ENCODE results near the gene ORAI2.
"Not testable (repeated sequence)": the region's sequence is repeated elsewhere in the genome, so short reads cannot be mapped to it uniquely, and the experiment has no call there.

The ORAI2 gene

DNA sequence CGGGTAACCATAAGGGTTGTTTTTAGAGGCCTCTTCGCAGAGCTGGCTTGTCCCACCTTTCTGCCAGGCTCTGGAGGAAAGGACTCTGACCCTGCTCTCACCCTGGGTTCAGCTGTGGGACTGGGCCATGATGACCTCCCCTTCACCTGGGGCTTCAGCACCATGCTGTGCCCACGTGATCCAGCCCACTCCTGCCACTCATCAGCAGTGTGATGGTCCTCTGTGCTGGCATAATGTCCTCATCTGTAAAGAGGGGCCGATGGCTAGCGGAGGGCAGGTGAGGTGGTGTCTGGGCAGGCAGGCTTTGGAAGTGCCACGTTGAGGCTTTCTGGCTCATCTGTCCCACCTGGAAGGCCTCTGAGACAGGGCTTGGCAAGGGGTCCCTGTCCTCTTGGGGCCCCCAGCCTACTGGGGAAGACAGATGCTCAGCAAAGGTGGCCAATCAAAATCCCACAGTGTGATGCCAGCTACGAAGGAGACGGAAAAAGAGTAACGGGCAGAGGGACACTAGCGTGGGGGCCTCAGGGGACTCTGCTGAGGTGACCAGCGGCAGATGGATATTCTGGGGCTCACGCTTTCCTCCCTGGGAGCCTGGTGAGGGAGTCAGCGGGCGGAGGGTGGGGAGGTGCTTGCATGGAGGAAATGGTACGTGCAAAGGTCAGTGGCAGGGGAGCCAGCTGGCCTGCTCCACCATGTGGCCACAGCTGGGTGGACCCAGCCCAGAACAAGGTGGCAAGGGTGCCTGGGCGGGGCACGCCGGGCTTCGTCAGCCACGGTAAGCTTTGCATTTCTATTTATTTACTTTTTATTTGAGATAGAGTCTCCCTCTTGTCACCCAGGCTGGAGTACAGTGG is 36.8 kb downstream of the ORAI2 start:
- no peak for DNase-seq

DNA sequence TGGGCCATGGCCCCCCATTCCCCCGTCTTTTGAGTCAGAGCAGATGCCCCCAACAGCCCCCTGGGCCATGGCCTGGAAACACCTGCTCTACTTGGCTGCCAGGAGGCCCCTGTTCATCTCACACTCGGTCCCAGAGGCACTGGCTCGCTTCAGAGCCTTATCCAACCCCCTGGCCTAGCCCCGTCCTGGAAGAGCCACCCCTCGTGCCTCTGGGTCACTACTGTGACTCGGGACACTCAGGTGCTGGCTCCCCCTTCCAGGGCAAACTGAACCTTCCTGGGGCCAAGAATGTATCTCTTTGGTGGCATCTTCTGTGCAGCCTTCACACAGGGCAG is 38.4 kb downstream of the ORAI2 start:
- no peak for DNase-seq

DNA sequence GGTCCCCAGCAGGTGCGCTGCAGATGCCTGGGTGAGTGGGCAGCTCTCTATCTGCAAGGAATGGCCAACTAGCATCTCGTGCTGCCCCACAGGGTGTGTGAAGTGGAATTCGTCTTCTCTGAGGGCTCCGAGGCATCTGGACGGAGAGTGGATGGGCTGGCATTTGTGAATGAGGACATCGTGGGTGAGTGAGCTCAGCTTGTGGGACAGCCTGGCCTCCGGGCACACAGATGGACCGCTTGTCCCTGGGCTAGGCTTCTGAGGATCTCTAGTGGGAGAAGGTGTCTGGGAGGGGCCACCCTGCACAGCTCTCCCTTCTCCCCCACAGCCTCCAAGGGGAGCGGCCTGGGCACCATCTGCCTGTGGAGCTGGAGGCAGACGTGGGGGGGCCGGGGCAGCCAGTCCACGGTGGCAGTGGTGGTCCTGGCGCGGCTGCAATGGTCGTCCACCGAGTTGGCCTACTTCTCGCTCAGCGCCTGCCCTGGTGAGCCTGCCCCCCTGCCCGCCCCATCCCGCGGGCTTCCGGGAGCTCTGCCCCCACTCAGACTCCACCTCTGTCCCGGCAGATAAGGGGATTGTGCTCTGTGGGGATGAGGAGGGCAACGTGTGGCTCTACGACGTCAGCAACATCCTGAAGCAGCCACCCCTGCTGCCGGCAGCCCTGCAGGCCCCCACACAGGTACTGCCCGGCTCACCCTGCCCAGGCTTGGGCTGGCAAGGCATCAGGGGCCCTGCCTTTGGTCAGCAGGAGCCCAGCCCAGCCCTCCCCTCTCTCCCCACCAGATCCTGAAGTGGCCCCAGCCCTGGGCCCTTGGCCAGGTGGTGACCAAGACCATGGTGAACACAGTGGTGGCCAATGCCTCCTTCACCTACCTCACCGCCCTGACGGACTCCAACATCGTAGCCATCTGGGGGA is 39.0 kb downstream of the ORAI2 start:
- no peak for DNase-seq

DNA sequence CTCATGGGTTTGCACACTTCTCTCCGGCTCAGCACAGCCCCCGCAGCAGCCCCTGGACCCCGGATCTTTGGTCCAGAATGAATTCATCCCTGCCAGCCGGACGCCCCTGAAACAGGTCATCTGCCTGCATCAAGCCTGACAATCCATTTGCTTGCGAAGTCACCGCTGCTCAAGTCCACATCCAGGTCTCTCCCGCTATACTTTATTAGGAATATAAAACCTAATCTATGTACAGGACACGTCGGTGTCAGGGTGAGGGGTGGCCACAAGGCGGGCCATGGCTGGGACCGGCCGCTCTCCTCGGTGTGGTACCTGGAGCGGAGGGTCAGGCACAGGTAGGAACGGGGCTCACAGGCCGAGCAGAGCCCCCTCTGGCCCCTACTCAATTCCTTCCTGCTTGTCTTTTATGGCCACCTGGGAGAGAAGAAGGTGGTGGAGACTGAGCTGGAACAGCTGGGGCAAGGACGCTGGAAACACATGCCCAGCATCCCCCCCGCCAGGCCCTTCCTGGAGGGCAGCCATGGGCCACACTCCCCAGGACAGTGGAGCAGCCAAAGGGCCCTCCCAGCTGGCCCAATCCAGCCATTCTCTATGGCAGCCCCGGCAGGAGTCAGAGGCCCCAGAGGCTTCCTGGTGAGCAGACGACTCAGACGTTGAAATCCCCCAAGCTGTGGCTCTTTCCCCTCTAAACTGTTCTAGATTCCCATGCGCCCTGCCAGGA is 40.1 kb downstream of the ORAI2 start:
- no peak for DNase-seq

DNA sequence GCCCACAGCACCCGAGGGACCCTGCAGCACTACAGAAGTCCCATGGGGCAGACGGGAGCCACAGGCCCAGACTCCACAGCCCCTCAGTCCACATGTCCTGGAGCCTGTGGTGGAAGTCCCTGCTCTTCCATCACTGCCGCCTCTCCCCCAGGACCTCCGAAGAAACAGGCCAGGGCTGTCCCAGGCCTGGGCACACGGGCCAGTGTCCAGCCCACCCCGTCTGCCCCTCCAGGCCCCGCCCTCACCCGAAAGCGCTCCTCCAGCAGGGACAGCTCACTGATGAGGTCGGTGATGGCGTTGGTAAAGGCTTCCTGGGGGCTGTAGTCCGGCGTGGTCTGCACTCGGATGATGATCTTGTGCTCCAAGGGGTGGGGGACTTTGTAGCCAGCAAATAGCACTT is 40.7 kb downstream of the ORAI2 start:
- not testable (repeated sequence) for DNase-seq

DNA sequence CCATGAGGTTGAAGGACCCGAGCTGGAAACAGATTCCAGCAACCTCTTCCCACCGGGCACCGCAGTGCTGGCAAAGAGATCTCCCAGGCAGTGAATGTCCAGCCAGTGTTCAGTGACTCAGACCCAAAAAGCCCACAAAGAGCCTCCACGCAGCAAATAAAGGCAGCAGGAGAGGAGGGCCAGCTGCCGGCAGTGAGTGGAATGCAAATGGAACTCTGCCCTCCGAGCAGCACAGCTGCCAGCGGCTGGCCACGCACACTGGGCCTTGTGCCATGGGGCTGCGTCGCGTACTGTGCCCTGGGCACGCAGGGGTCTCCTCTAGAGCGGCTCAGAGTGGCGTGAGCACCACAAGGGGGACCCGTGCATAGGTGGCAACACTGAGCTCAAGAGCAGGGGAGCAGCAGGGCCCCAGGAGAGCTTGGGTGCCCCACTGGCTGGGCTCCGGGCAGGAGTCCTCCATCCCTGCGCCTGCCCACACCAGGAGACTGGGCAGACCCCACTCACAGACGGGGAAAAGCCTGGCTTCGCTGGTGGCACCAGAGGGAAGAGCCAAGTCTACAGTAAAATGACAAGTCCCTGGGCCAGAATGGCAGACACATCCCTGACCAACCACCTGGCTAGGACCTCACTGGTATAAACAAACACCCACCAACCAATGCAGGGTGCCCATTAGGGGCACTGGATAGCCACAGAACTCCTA is 41.5 kb downstream of the ORAI2 start:
- not testable (repeated sequence) for DNase-seq

DNA sequence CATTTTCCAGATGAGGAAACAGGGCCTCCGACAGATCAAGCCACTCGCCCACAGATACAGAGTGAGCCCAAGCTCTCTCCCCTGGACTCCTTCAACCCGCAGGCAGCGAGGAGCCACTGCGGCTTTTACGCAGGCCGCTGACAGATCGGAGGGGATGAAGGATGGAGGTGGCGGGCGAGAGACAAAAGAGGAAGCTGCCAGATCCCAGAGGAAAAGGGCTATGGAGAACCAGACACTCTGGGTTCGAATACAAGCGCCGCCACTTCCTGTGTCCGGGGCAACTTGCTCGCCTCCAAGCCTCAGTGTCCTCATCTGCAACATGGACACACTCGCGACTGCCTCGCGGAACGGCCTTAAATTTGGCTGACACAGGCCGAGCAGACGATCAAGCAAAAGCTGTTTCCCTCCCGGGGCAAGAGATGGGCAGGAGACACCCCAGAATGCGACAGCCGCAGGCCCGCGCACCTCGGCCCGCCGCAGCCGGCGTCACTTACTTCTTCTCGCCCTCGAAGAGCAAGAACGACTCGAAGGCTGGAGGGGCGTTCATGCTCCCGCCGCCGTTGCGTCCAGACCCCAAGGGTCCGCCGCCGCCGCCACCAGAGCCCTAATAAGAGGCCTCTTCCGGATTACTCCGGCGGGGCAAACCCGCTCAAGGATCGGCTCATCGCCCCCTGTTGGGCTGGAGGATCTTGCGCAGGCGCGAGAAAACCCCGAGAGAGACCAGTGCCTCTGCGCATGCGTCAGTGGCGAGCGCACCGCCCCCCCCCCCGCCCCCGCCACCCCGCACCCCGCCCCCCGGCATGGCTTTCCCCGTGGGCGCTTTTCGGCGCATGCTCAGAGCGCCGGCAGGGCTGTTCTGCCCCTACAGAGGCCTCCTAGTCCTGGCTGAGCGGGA is 45.2 kb downstream of the ORAI2 start, which contains the start of gene POLR2J:
Gene POLR2J, minus strand, starts transcription at position 609 of the 895 bp plus-strand sequence. Its CDS starts 62 bp downstream, at position 547.
- DNase-seq = peak; percentile 97

DNA sequence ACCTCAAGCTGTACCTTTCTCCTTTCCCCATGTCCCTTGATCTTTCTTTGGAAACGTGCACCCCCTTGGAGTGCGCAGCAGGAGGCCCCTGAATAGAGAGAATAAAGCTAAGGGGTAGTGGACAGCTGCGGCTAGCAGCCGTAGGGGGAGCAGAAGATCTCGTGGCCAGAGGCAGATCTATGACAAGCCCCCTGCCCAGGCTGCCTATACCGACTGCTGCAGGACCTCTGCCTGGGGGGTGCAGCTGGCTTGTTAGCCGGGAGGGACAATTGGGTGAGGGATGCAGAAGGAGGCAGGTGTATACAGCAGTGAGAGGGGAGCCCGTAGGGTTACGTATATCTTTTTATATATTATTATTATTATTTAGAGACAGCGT is 45.8 kb downstream of the ORAI2 start:
- DNase-seq = not testable (repeated sequence)

DNA sequence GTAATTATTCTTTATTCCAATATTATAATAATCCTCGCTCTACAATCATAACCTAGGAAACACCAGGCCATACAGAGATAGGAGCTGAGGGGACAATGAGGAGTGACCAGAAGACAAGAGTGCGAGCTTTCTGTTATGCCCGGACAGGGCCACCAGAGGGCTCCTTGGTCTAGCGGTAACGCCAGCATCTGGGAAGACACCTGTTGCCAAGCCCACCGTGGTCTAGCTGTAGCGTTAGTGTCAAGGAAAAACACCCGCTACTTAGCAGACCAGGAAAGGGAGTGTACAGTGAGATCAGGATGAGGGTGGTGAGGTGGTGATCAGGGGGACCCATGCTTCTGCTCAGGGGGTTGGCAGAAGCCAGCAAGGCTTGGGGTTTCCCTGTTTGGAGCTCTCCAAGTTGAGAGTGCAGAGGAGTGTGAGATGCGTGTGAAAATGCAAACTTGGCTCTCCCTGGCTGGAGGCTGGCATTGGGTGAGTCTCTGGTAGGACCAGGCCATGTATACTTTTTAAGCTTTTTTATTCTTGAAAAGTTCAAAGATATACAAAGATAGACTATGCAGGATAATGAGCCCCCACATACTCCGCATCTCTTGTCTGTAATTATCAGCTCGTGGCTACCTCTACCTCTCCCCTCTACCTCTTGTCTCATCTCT is 46.7 kb downstream of the ORAI2 start:
- DNase-seq = peak; percentile 52

DNA sequence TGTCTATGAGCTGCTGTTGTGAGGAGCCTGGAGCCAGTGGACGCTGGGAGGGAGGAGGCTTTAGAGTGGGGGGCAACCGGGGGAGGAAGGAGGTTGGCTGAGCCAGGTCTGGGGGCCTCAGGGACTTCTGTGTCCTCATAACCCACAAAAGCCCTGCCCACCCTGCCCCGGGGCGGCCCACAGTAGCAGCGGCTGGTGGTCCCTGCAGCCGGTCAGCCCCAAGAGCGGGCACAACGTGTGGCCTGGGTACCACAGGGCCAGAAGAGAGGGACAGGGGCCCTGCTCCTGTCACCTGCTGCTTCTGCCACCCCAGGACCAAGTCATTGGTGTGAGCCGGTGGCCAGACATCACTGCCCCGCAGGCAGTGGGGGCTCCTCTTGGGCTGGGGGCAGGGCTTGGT is 48.6 kb downstream of the ORAI2 start:
- not testable (repeated sequence) for DNase-seq

DNA sequence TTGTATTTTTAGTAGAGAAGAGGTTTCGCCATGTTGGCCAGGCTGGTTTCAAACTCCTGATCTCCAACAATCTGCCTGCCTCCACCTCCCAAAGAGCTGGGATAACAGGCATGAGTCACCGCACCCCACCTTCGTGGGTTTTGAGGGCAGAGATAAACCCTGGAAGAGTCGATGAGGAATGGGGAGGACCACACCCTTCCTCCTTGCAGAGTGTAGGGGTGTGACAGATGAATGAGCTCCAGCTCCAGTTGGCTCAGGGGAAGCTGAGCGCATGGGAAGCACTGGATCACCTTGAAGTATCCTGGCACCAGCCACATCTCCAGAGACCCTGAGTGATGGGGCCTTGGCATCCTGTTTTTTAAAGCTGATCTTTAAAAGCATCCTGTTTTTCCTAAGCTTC is 50.9 kb downstream of the ORAI2 start:
- DNase-seq = not testable (repeated sequence)

DNA sequence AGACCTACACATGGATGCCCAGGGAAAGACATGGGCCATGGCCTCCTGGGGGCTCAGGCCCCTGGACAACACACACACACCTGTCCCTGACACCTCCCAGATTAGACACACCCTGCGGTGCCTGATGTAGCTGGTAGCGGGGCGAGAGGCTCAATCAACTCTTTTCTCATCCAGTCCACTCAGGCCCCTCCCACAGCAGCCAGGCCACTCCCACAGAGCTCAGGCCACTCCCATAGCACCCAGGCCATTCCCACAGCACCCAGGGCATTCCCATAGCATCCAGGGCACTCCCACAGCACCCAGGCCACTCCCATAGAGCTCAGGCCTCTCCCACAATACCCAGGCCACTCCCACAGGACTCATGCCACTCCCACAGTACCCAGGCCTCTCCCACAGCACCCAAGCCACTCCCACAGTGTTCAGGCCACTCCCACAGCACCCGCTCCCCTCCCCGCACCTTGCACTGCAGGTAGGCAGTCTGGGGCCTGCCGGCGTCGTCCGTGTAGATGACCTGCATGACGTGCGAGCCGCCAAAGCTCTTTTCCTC is 57.2 kb downstream of the ORAI2 start:
- peak; percentile 55 for DNase-seq

DNA sequence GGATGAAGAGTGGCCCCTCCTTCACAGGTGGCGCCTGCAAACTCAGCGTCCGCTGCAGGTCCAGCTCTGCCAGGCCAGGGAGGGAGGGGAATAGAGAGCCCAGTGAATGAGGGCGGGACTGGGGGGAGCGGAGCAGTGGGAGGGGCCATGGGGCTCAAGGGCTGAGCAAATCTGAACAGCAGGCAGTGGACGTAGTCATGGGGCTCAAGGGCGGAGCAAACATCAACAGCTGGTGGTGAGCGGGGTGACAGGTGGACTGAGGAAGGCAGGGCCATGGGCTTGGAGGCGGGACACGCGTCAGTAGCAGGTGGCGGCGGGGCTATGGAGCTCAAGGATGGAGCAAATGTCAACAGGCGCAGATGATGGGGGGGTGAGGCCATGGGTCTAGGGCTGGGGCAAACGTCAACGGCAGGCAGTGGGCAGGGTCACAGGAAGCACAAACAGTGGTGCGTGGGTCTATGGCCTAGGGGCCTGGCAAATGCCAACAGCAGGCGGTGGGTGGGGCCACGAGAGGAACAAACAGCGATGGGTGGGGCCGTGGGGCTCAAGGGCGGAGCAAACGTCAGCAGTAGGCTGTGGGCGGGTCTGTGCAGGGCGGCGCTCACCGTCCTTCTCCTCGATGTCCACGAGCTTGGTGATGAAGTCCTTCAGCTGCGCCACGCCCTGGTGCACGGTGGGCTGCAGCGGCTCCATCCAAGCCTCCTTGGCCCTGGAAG is 60.0 kb downstream of the ORAI2 start:
- DNase-seq = not testable (repeated sequence)

DNA sequence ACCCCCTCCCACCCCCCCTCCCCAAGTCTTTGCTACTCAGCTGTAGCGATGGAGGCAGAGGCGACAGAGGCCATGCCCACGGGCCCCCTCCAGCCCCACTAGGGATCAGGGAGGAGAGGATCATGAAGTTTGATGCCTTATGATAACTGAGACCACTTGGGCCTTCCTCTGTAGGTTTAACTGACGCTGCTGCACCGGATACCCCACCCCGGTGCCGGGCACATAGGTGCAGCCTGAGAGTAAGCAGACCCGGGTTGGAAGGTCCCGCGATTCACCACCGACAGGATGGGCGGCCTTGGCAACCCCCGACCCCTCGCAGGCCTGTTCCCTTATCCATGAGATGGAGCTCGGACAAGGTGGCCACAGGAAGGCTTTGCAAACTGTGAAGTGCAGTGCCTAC is 60.7 kb downstream of the ORAI2 start:
- DNase-seq = peak; percentile 40

DNA sequence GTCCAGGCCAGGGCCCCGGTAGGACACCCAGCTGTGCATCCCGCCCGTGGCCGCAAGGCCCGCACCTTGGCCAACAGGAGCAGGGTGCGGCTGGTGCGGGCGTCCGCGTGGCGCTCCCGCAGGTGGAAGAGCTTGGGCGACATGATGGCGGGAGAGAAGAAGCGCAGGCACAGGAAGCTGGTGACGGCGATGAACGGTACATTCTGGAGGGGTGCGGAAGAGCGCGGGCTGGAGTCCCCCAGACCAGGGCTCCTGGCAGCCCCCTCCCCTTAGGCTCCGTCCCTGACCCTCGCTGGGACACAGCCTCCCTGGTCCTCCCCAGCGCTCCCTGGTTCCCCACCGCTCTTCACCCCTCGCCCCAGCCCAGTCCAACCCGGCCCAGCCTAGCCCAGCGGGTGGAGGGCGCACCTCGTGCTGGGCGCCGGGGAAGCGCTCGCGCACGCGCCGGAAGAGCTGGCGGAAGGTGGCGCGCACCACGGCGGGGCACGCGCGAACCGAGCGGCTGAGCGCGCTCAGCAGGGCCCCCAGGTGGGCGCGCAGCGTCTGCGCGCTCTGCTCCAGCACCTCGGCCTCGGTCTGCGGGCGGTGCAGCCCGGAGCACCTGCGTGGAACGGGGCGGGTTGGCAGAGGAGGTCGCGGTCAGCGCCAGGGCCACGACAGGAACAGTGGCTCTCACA is 61.2 kb downstream of the ORAI2 start:
- not testable (repeated sequence) for DNase-seq

DNA sequence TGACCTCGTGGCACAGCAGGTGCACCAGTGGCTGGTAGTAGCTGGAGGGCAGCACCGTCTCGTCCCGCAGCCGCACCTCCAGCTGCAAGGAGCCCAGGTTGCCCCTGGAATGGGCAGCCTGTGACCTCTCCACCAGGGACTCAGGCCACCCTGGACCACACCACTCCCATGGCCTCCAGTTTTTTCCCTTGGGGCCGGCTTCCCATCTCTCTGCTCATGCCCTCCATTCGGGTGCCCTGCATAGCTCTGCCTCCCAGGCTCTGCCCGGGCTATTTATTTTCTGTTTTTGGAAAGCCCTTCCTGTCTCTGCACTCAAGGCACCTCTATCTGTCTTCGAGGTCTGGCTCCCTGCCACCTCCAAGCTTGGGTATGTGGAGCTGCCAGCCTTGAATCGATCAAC is 63.5 kb downstream of the ORAI2 start:
- not testable (repeated sequence) for DNase-seq

DNA sequence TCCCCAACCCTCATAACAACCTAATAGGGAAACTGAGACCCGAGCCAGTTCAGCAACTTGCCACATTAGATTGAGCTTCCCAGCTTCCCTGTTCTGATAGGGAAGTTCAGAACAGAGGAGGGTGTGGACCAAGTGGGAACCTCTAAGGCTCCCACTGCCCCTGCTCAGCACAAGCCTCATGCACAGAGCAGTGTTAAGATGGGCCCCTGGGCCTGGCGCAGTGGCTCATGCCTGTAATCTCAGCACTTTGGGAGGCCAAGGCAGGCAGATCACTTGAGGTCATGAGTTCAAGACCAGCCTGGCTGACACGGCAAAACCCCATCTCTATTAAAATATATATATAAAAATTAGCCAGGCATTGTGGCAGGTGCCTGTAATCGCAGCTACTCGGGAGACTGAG is 63.9 kb downstream of the ORAI2 start:
- not testable (repeated sequence) for DNase-seq

DNA sequence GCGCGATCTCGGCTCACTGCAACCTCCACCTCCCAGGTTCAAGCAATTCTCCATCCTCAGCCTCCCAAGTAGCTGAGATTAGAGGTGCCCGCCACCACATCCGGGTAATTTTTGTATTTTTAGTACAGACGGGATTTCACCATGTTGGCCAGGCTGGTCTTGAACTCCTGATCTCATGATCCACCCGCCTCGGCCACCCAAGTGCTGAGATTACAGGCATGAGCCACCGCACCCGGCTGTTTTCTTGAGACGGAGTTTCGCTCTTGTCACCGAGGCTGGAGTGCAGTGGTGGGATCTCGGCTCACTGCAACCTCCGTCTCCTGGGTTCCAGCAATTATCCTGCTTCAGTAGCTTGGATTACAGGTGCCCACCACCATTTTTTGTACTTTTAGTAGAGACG is 64.9 kb downstream of the ORAI2 start:
- not testable (repeated sequence) for DNase-seq

DNA sequence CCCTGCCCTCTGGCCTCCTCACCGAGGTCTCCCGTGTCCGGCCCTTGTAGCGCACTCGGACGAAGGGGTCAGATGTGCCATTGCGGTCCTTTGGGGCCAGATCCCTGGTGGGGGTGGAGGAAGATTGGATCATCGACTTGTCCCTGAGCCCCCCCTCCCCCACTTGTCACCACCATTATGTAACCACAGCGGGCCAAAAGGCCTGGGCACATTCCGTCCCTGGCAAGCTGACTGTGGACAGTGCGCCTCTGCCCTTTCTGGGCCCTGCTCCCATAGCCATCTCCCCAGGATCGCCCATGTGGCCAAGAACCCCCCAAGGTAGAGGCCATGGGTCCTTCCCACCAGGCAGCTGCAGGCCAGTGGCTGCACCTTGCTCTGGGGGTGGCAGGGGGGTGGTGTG is 69.8 kb downstream of the ORAI2 start:
- not testable (repeated sequence) for DNase-seq
